NCI-H187 (cell line): ENCODE results near the gene CCDC146.

Experiments used
- DNase-seq, 2 experiments: peaks; one replicate each; lab custom pipeline; 2025; lab: John Stamatoyannopoulos, UW

CCDC146 gene

DNA sequence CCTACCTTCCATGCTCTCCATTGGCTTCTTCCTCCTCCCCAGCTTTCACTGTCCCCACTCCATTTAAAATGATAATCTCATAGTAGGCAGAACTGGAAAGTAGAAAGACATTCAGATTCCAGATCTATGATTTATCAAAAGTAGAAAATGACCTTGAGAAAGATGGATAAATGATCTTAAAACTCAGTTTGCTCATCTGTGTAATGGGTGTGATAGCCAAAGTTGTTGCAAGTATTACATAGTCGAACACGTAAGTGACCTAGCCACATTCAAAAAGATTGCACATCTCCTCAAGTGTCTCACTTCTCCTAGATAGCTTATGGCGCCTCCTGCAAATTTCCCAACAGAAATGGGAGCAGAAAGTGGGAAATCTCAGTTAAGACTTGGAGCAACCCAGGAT, 167.0 kb downstream of the CCDC146 start:
- no peak for DNase-seq

- DNase-seq: no peak
Measured at GRCh38 chr7:77290425-77290824, 168.0 kb downstream of the CCDC146 start.

- no peak for DNase-seq
Measured at GRCh38 chr7:77293046-77293445, 170.6 kb downstream of the CCDC146 start.

- no peak for DNase-seq
Measured at GRCh38 chr7:77295549-77295948, 173.1 kb downstream of the CCDC146 start.

DNA sequence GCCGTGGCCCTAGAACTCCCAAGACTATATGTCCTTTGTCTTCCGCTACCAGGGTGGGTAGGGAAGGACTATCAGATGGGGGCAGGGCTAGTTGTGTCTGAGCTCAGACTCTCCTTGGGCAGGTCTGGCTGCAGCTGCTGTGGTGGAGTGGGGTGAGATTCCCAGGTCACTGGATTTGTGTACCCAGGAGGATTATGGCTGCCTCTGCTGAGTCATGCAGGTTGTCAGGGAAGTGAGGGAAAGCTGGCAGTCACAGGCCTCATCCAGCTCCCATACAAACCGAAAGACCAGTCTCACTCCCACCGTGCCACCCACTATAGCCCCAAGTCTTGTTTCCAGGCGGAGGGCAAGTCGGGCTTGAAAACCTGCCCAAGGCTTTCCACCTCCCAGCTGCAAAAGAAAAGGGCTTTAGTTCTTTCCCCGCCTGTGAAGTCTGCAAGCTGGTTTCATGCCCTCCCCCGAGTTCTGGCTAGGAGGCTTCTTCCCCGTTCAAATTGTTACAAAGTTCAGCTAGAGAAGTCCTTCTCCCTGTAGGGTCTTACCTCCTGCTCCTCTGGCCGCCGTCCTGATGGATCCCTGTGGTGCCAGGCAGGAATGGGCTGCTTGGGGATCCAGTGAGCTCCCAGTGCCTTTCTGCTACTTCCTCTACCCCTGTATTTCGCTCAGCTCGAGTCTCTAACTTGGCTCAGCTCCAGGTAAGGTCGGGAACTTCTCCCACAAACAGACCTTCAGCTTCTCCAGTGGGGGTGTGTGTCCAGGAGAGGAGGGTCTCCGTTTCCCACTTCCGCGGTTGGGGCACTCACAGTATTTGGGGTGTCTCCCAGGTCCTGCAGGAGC, 184.0 kb downstream of the CCDC146 start:
- no peak for DNase-seq

GRCh38 chr7:77308792-77309191, 186.4 kb downstream of the CCDC146 start:
- DNase-seq: no peak

GRCh38 chr7:77309714-77310220, 187.4 kb downstream of the CCDC146 start:
- DNase-seq: no peak

GRCh38 chr7:77310982-77311381, 188.6 kb downstream of the CCDC146 start:
- DNase-seq: no peak

DNA sequence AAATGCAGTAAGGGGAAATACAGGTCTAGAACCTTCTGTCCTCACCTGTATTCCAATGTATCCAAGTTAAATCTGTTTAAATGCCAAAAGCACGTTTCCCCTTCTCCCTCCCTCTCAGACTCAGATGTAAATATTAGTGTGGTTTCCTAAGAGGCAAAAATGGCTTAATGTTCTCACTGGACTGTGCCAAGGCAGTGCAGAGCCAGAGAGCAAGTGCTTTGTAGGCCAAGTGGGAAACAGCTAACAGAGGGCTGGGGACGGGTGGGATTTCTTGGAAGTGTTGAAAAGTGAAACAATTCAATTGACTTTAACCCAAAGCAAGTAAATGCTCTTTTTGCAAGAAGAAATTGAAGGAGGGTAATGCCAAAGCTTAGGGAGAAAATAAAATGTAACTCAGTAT, 190.7 kb downstream of the CCDC146 start:
- no peak for DNase-seq

GRCh38 chr7:77313876-77314480, 191.6 kb downstream of the CCDC146 start:
- no peak for DNase-seq

DNA sequence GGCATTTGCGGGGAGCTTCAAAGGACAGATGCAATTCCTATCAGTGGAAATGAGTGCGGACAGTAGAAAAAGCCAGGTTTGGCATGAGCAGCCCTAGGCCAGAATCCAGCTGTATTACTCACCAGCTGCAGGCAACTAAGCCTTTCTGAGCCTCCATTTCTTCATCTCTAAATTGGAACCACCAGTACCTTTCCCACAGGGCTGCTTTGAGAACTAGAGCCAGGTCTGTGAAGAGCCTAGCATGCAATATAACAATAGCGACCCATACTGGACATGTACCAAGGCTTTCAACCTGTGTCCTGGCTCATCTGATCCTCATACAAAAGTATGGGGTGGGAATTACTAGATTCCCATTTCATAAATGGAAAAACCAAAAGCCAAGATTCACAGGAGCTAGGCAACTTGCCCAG, 192.8 kb downstream of the CCDC146 start:
- no peak for DNase-seq

DNA sequence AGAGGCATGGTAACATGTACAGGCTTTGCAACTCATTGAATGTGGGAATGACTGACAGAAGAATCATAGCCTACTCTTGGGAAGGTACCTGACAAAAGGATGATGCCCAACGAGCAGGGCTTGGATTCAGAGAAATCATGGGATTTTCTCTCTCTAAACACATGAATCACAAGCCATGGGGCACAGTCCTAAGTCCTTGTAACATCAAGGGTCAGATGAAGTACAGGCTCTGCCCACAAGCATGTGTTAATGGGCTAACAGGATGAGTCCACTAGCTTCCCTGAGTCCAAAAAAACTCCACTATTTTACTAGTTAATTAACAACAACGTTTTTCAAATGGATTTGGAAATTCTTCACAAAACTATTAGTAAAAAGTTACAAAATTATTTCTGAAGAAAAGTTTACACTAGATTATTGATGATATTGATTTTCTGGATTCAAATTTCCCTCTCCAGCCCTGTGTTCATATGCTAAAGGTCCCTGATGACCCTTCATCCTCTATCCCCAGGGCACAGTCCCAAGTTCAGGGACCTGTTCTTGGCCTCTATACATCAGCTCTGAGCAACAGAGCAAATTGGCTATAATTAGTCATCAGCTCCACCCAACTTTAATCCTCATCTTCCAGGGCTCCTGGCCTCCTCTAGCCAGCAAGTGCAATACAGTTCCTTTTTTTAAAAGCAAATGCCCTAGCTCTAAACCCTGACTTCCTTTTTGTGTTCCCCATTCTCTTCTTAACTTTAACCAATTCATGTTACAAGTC, 194.0 kb downstream of the CCDC146 start:
- DNase-seq: no peak

GRCh38 chr7:77318019-77318418, 195.6 kb downstream of the CCDC146 start:
- DNase-seq: no peak

DNA sequence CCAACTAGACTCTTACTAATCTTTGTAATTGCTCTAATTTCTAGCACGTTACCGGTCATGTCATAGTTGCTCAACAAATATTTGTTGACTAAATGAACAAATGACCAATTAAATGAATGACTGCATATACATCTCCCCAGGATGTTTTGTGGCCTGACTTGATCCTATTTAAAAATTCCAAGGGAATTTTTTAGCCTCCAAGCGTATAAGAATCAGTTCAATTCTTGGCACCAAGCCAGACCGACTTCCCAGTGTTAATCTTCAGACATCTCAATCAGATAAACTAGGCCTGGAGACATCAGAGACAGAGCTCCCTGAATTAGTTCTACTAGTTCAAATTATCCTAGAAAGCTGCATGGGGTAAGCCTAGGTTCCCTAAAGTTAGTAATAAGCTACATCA, 197.7 kb downstream of the CCDC146 start:
- DNase-seq: no peak

DNA sequence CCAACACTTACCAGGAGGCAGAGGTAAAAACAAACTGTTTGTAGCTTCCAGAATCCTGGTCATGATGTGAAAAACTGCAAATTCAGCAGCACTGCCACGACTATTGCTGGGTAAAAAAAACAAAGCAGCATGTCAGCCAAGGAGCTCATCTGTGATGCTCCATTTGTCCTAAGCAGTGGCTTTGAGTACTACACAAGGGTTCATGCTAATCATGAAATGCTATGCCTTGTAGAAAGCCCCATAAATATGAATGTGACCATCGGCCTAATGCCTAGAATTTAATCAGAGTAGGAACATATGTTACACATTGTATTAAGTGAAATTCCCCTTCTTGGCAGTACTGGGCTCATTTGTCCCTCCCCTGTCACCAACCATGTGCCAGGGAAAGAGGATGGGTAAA, 198.3 kb downstream of the CCDC146 start:
- no peak for DNase-seq

DNA sequence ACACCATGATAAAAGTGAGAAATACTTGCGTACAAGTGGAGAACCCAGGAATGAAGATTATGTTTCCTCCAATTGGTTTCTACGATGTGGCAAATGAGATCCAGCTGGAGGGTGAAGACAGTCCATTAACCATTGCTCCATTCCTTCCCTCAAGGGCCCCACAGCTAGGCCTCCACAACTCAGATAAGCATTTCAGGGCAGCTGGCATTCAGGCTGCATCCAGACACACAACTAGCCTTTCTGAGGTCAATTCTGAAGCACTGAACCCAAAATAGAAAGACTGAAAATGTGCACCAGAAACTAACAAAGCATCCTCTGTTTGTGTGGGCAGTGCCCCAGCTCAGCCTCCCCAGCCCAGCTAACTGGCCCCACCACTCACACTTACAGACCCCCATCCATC, 198.9 kb downstream of the CCDC146 start:
- no peak for DNase-seq

DNA sequence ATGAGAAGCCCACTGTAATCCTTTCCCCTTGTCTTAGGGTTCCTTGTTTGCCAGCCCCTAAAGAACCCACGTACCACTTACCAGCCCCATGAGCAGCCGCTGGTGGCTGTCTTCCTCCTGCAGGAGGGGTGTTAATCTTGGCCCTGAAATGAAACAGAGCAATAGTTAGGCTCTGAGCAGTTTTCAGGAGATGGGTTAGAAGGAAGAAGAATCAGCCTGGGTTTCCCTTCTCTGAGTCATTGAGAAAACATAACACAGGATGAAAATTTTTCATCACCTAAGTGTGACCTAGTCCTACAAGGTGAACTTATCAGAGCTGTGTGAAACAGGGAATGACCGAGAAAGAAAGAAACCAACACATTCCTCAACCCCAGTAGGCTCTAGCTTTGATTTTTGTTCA, 203.7 kb downstream of the CCDC146 start:
- DNase-seq: no peak

GRCh38 chr7:77327067-77327931, 204.9 kb downstream of the CCDC146 start:
- DNase-seq: peak in 1 of 2 experiments; percentile 31

- DNase-seq: no peak
Measured at GRCh38 chr7:77327932-77328628, 205.7 kb downstream of the CCDC146 start.

DNA sequence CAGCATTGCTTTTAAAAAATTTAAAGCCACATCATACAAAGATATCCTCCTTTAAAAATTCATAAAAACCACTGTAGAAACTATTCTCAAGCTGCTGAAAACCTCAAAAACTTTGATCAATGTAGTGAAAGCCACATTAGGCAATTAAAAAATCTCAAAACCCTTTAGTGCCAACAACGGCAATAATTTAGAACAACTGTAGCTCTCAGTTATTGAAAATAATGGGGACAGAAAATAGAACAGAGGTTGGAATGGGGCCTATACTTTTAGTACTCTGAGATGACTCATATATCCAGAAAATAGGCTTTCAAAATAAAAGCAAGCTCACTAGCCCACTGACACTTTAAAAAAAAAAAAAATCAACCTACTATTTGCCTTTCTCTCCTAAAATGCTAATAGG, 206.3 kb downstream of the CCDC146 start:
- no peak for DNase-seq
